K562 (cell line): ENCODE data around the gene CACNA2D3. TPM values are rescaled to one million over a fixed set of nuclear protein-coding genes. Genes with fewer than 3 reads are reported as not detected.

ENCODE experiments used
- ATAC-seq: fragments of 200-7000 bp; cut with Tn5 transposase; 3 replicates; pipeline ENCODE4 v1.9.1; 2020; ENCODE audit warnings: moderate library complexity
- BruUV-seq: library from RNA; stranded (reverse); fragments of 400-500 nt; replicated peaks from 2 replicates; lab custom pipeline; 2021; lab: Mats Ljungman, UMichigan
- CTCF ChIA-PET: fragments of 300-600 bp; formaldehyde crosslinking; extraction: SDS; loops from one replicate; lab custom pipeline; 2021; ENCODE audit warnings: low intra/inter-chr PET ratio; lab: Yijun Ruan, JAX
- POLR2A ChIA-PET: fragments of 300-600, 350-650 bp; sonication (Branson Sonifier 250); formaldehyde crosslinking; extraction: SDS; loops from one replicate; lab custom pipeline; 2021; ENCODE audit warnings: antibody characterized with exemption, inconsistent platforms; lab: Yijun Ruan, JAX
- DNase-seq, 4 experiments: peaks; one replicate each; pipeline versions ENCODE4 v3.0.0 to v3.0.0-alpha.2; 2011 to 2018; ENCODE audit warnings: low spot score in 3 of 4, mixed read lengths in 3 of 4; ENCODE audit errors: extremely low read depth in 1 of 4
- FAIRE-seq: peaks from 2 replicates; lab custom pipeline; 2011; peaks lifted over from hg19 to GRCh38; lab: Jason Lieb, UNC
- H2AFZ ChIP-seq: 2 replicates; pipeline ENCODE4 v1.6.0; 2011; ENCODE audit warnings: low read depth, low read length, control low read depth, inconsistent platforms
- H3K27ac ChIP-seq: fragments of 200-600 bp; 3 replicates; pipeline ENCODE4 v1.8.0; 2011; ENCODE audit warnings: low read depth, mild to moderate bottlenecking, control low read depth, inconsistent platforms, low read length, moderate library complexity, mixed read lengths; ENCODE audit errors: extremely low read depth
- H3K27me3 ChIP-seq, 2 experiments: fragments of 300-600 bp in 1 of 2; 2 replicates in 1 of 2; 3 replicates in 1 of 2; pipeline versions ENCODE4 v1.6.0 to v1.8.0; 2011; ENCODE audit warnings: inconsistent platforms in 2 of 2, low read length in 2 of 2, mild to moderate bottlenecking in 1 of 2, mixed read lengths in 1 of 2, moderate library complexity in 1 of 2; ENCODE audit not compliant: control insufficient read depth in 2 of 2, insufficient read depth in 2 of 2
- H3K36me3 ChIP-seq: fragments of 300-600 bp; 3 replicates; pipeline ENCODE4 v1.8.0; 2011; ENCODE audit warnings: mild to moderate bottlenecking, low read length, inconsistent platforms; ENCODE audit not compliant: control insufficient read depth, insufficient read depth
- H3K4me1 ChIP-seq, 2 experiments: fragments of 200-600 bp in 1 of 2; replicated peaks in 1 of 2; 2 replicates in 1 of 2; 3 replicates in 1 of 2; pipeline versions ENCODE4 v1.5.1 to v1.8.0; 2011; ENCODE audit warnings: inconsistent platforms in 2 of 2, low read length in 2 of 2, mild to moderate bottlenecking in 1 of 2, mixed read lengths in 1 of 2, moderate library complexity in 1 of 2; ENCODE audit not compliant: control insufficient read depth in 2 of 2, insufficient read depth in 2 of 2
- H3K4me2 ChIP-seq: 2 replicates; pipeline ENCODE4 v1.6.1; 2011; ENCODE audit warnings: low read length, control low read depth, inconsistent platforms, mixed read lengths; ENCODE audit not compliant: insufficient read depth
- H3K4me3 ChIP-seq: fragments of 200-600 bp; sonication (generic), shearing (Covaris generic); 2 replicates; pipeline ENCODE4 v1.5.1; 2016; ENCODE audit warnings: control low read depth, inconsistent platforms
- H3K79me2 ChIP-seq: fragments of 200-600 bp; 3 replicates; pipeline ENCODE4 v1.8.0; 2011; ENCODE audit warnings: low read length, inconsistent platforms; ENCODE audit not compliant: control insufficient read depth, insufficient read depth
- H3K9ac ChIP-seq, 2 experiments: 2 replicates each; pipeline versions ENCODE4 v1.6.0 to v1.6.1; 2011; ENCODE audit warnings: low read depth in 2 of 2, low read length in 2 of 2, control low read depth in 1 of 2, inconsistent platforms in 1 of 2, mild to moderate bottlenecking in 1 of 2, mixed read lengths in 1 of 2; ENCODE audit not compliant: insufficient read depth in 1 of 2
- H3K9me1 ChIP-seq: one replicate; pipeline ENCODE4 v1.6.0; 2011; ENCODE audit warnings: inconsistent platforms, mild to moderate bottlenecking, low read length, moderate library complexity; ENCODE audit not compliant: control insufficient read depth, insufficient read depth
- H3K9me3 ChIP-seq: replicated peaks from 2 replicates; pipeline ENCODE4 v1.5.1; 2011; ENCODE audit warnings: low read depth, low read length, inconsistent platforms; ENCODE audit not compliant: control insufficient read depth, insufficient read depth
- H4K20me1 ChIP-seq: replicated peaks from 2 replicates; pipeline ENCODE4 v1.6.1; 2011; ENCODE audit warnings: low read length, inconsistent platforms, mixed read lengths; ENCODE audit not compliant: control insufficient read depth, insufficient read depth
- ATF7 ChIP-seq: fragments of 450-650 bp; IDR thresholded peaks from 2 replicates; pipeline ENCODE4 v1.7.1; 2014; ENCODE audit warnings: mild to moderate bottlenecking, moderate library complexity
- CUX1 ChIP-seq: fragments of 200-800 bp; sonication (Bioruptor generic); IDR thresholded peaks from 2 replicates; pipeline ENCODE4 v1.6.1; 2016; ENCODE audit warnings: missing genetic modification characterization, missing compliant biosample characterization
- ETS2 ChIP-seq: IDR thresholded peaks from 2 replicates; pipeline ENCODE4 v1.6.1; 2016; ENCODE audit warnings: borderline replicate concordance, missing genetic modification characterization, mild to moderate bottlenecking, moderate library complexity, missing compliant biosample characterization; ENCODE audit not compliant: poor library complexity, severe bottlenecking
- RBM22 ChIP-seq: fragments of 200-400 bp; formaldehyde crosslinking; IDR thresholded peaks from 2 replicates; pipeline ENCODE4 v1.6.1; 2018; ENCODE audit warnings: low read length, low read depth; ENCODE audit not compliant: poor library complexity, severe bottlenecking
- TFE3 ChIP-seq: fragments of 450-650 bp; formaldehyde crosslinking; IDR thresholded peaks from 2 replicates; pipeline ENCODE4 v1.4.0; 2020; ENCODE audit warnings: mild to moderate bottlenecking, mixed read lengths
- YBX1 ChIP-seq: fragments of 450-650 bp; IDR thresholded peaks from 2 replicates; pipeline ENCODE4 v1.7.1; 2016; ENCODE audit warnings: mild to moderate bottlenecking
- ZNF77 ChIP-seq: fragments of 250-450 bp; sonication (Bioruptor Pico); IDR thresholded peaks from 2 replicates; pipeline ENCODE4 v1.5.0; 2020
- WGBS: fragments of 100-300 bp; shearing (Covaris generic); methylation state at CpG from one replicate; pipeline ENCODE4 v1.1.6; 2016; ENCODE audit warnings: low coverage, mixed read lengths; ENCODE audit not compliant: insufficient coverage; ENCODE audit errors: missing lambda C conversion rate; 5-methylcytosine and 5-hydroxymethylcytosine counted together
- in situ Hi-C: fragments of 300-500 bp; cut with MboI; formaldehyde crosslinking; loops from 4 replicates; pipeline ENCODE4 v1.15.0; 2018; ENCODE audit warnings: inconsistent platforms, mixed read lengths
- intact Hi-C: fragments of 100-400 bp; cut with micrococcal nuclease; formaldehyde crosslinking; loops from 2 replicates; pipeline ENCODE4 v1.14.2; 2022
- polyA plus RNA-seq, 8 experiments: library from polyadenylated mRNA; depleted of rRNA in 4 of 8; stranded (reverse) in 5 of 8; unstranded in 3 of 8; fragments of >200 nt; fragmentation: Nextera tagmentation in 2 of 8; fragmentation: Illumina TruSeq in 1 of 8; extraction: Ambion mirVana in 2 of 8; extraction: Trizol in 1 of 8; gene quantifications; 2 replicates each; pipeline versions ENCODE4 v1.2.1 to v1.2.3, GENCODE V29; 2011 to 2014; ENCODE audit warnings: inconsistent platforms in 1 of 8, missing spikeins in 1 of 8
- total RNA-seq, 7 experiments: library from RNA; depleted of rRNA in 6 of 7; stranded (reverse); fragments of >200 nt in 6 of 7; fragmentation: Illumina TruSeq in 2 of 7; extraction: Trizol in 2 of 7; gene quantifications; 2 replicates each; pipeline versions ENCODE4 v1.2.1 to v1.2.3, GENCODE V29; 2011 to 2021; ENCODE audit warnings: low replicate concordance in 1 of 7

Gene CACNA2D3
- total and polyA plus RNA-seq, 9 of the 15 experiments (the other 6 are each of a cell fraction or from before 2014, with no cell fraction given): 0.01 TPM; not detected in 8

- intact Hi-C loops (no loop called here), in situ Hi-C loops (no loop called here)
- H3K27ac ChIP-seq: no peak overlapping the region
- H3K9me1 ChIP-seq: no peaks in the 10 kb centered on the region
- no peak overlapping the region for H3K4me2 ChIP-seq
- H3K9me3 ChIP-seq: no peaks in the 10 kb centered on the region
- no peak for DNase-seq
- no peak overlapping the region for H3K9ac ChIP-seq
- H2AFZ ChIP-seq: no peak overlapping the region
- H3K4me1 ChIP-seq: no peaks in the 10 kb centered on the region
- no TSS peak for BruUV-seq
- ChIA-PET POLR2A (no interaction called here), CTCF (no interaction called here)
- 2% methylated on average over 4 of the region's 4 CpGs for WGBS
- no peak for ATAC-seq
- peaks cover 0 to 6% of the 10 kb centered on the region in 2 experiments; a peak in 1 of 5 replicates for H3K27me3 ChIP-seq
- H3K36me3 ChIP-seq: no peaks in the 10 kb centered on the region
- TF ChIP-seq ETS2 (tag): no peak
- no peak for TF ChIP-seq TFE3 (CRISPR knock-in tag)
- TF ChIP-seq YBX1: no peak
- TF ChIP-seq CUX1 (CRISPR knock-in tag): no peak
- TF ChIP-seq ATF7: no peak
- TF ChIP-seq ZNF77: no peak
- no peak for TF ChIP-seq RBM22
- no peak overlapping the region for H3K4me3 ChIP-seq
- FAIRE-seq: no peak
- H4K20me1 ChIP-seq: no peaks in the 10 kb centered on the region
- no peaks in the 10 kb centered on the region for H3K79me2 ChIP-seq
Observed at GRCh38 chr3:54073386-54073785, 49.0 kb upstream of the CACNA2D3 start.
